Fibroblast of lung (primary cell): ENCODE measurements around the gene KLHL42. TPM values are rescaled to one million over a fixed set of nuclear protein-coding genes. Genes with fewer than 3 reads are reported as not detected.
A peak's percentile ranks its signal among the peaks of the same experiment; 100 is the strongest.

Experiments used
- DNase-seq, 2 donors: peaks; one replicate each; pipeline versions ENCODE4 v3.0.0 to v3.0.0-alpha.2; 2010; ENCODE audit warnings: low read depth in 2 of 2
- H2AFZ ChIP-seq: 2 replicates; pipeline ENCODE4 v1.5.1; 2012; ENCODE audit warnings: low read length, control low read depth, inconsistent platforms
- H3K27ac ChIP-seq: 2 replicates; pipeline ENCODE4 v1.5.1; 2011; ENCODE audit warnings: low read length, control low read depth; ENCODE audit not compliant: insufficient read depth
- H3K27me3 ChIP-seq: 2 replicates; pipeline ENCODE4 v1.5.1; 2011; ENCODE audit warnings: mild to moderate bottlenecking, low read length; ENCODE audit not compliant: control insufficient read depth, insufficient read depth
- H3K36me3 ChIP-seq: 2 replicates; pipeline ENCODE4 v1.5.1; 2011; ENCODE audit warnings: low read length; ENCODE audit not compliant: control insufficient read depth, insufficient read depth
- H3K4me1 ChIP-seq: 2 replicates; pipeline ENCODE4 v1.5.1; 2011; ENCODE audit warnings: low read length; ENCODE audit not compliant: control insufficient read depth, insufficient read depth; ENCODE audit errors: extremely low read depth
- H3K4me2 ChIP-seq: 2 replicates; pipeline ENCODE4 v1.5.1; 2011; ENCODE audit warnings: low read length, control low read depth; ENCODE audit not compliant: insufficient read depth; ENCODE audit errors: extremely low read depth
- H3K4me3 ChIP-seq, 4 experiments: fragments of 200-600 bp in 1 of 4; sonication (generic) in 1 of 4; replicated peaks in 1 of 4; 2 replicates each; pipeline ENCODE4 v1.5.1; 2011 to 2016; ENCODE audit warnings: low read length in 4 of 4, low read depth in 3 of 4, mild to moderate bottlenecking in 3 of 4, control low read depth in 2 of 4, inconsistent platforms in 1 of 4, mixed read lengths in 1 of 4; ENCODE audit not compliant: insufficient read depth in 1 of 4; ENCODE audit errors: control extremely low read depth in 1 of 4
- H3K79me2 ChIP-seq: 2 replicates; pipeline ENCODE4 v1.5.1; 2012; ENCODE audit warnings: mild to moderate bottlenecking, low read length, inconsistent platforms; ENCODE audit not compliant: control insufficient read depth, insufficient read depth
- H3K9ac ChIP-seq: 2 replicates; pipeline ENCODE4 v1.5.1; 2011; ENCODE audit warnings: mild to moderate bottlenecking, low read length, control low read depth; ENCODE audit not compliant: insufficient read depth
- H3K9me3 ChIP-seq: 2 replicates; pipeline ENCODE4 v1.5.1; 2012; ENCODE audit warnings: low read depth, low read length; ENCODE audit not compliant: control insufficient read depth, insufficient read depth
- H4K20me1 ChIP-seq: 2 replicates; pipeline ENCODE4 v1.5.1; 2011; ENCODE audit warnings: low read length; ENCODE audit not compliant: control insufficient read depth, insufficient read depth; ENCODE audit errors: extremely low read depth
- EZH2 ChIP-seq: IDR thresholded peaks from 2 replicates; pipeline ENCODE4 v1.5.1; 2012; ENCODE audit warnings: low read length, control low read depth, mild to moderate bottlenecking; ENCODE audit errors: missing control alignments
- polyA plus RNA-seq, 2 donors: library from polyadenylated mRNA; depleted of rRNA in 1 of 2; stranded (reverse) in 1 of 2; unstranded in 1 of 2; fragments of >200 nt; gene quantifications; 2 replicates each; pipeline ENCODE4 v1.2.1, GENCODE V29; 2011 to 2012; ENCODE audit warnings: missing spikeins in 1 of 2
- total RNA-seq: library from RNA; depleted of rRNA; stranded (reverse); fragments of >200 nt; gene quantifications from 2 replicates; pipeline ENCODE4 v1.2.1, GENCODE V29; 2014
- TF ChIP-seq, protein P1 (sequence below), 2 donors: IDR thresholded peaks in 1 of 2; conservative IDR thresholded peaks in 1 of 2; 1 replicate in 1 of 2; 2 replicates in 1 of 2; pipeline ENCODE4 v1.5.1; 2011 to 2012; ENCODE audit warnings: low read length in 2 of 2, control low read depth in 1 of 2, inconsistent platforms in 1 of 2, low read depth in 1 of 2, mild to moderate bottlenecking in 1 of 2

Gene KLHL42
- total and polyA plus RNA-seq, 2 donors (not counting 1 experiment from before 2014, with no cell fraction given): 16.6 to 25.3 TPM

DNA sequence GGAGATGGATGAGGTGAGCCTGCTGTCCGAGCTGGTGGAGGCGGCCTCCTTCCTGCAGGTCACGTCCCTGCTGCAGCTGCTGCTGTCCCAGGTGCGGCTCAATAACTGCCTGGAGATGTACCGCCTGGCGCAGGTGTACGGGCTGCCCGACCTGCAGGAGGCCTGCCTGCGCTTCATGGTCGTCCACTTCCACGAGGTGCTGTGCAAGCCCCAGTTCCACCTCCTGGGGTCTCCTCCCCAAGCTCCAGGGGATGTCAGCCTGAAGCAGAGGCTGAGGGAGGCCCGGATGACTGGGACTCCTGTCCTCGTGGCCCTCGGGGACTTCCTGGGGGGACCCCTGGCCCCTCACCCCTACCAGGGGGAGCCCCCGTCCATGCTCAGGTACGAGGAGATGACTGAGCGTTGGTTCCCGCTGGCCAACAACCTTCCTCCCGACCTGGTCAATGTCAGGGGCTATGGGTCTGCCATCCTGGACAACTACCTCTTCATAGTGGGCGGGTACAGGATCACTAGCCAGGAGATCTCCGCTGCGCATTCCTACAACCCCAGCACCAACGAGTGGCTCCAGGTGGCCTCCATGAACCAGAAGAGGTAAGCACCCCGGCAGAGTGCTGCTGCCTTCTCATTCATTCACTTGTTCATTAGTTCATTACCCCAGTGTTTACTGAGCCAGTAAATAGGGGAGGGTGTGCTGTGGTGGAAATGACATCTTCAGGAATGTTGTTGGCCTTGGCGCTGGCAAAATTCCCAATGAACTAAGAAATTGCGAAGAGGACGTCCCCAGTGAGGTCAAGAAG is 777 bp downstream of the KLHL42 start:
- Histone ChIP-seq H3K9ac (peak overlapping the region; percentile 83), H3K4me2 (peak overlapping the region; percentile 98), H4K20me1 (no peaks in the 10 kb centered on the region), H3K27me3 (no peaks in the 10 kb centered on the region), H3K9me3 (no peaks in the 10 kb centered on the region), H3K27ac (peak overlapping the region; percentile 77), H3K4me1 (peaks cover 2% of the 10 kb centered on the region), H3K4me3 (peak overlapping the region; percentile 72 to 86 (median 82)), H3K36me3 (no peaks in the 10 kb centered on the region), H2AFZ (peak overlapping the region; percentile 77), H3K79me2 (peaks cover 37% of the 10 kb centered on the region)
- DNase-seq: peak; percentile 68 to 69
- no peak for TF ChIP-seq EZH2
- TF ChIP-seq, protein P1, sequence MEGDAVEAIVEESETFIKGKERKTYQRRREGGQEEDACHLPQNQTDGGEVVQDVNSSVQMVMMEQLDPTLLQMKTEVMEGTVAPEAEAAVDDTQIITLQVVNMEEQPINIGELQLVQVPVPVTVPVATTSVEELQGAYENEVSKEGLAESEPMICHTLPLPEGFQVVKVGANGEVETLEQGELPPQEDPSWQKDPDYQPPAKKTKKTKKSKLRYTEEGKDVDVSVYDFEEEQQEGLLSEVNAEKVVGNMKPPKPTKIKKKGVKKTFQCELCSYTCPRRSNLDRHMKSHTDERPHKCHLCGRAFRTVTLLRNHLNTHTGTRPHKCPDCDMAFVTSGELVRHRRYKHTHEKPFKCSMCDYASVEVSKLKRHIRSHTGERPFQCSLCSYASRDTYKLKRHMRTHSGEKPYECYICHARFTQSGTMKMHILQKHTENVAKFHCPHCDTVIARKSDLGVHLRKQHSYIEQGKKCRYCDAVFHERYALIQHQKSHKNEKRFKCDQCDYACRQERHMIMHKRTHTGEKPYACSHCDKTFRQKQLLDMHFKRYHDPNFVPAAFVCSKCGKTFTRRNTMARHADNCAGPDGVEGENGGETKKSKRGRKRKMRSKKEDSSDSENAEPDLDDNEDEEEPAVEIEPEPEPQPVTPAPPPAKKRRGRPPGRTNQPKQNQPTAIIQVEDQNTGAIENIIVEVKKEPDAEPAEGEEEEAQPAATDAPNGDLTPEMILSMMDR (conservative IDR thresholded peaks at IDR 0.05 in 1 of 2, IDR thresholded peaks at IDR 0.05 in 1 of 2; ENCODE audit: low read depth in 1 of 2, low read length in 2 of 2): no peak

- TF ChIP-seq, protein P1 (conservative IDR thresholded peaks at IDR 0.05 in 1 of 2, IDR thresholded peaks at IDR 0.05 in 1 of 2; ENCODE audit: low read depth in 1 of 2, low read length in 2 of 2): no peak
- TF ChIP-seq EZH2: no peak
- Histone ChIP-seq H2AFZ (no peak overlapping the region), H3K27ac (no peak overlapping the region), H3K79me2 (peaks cover 37% of the 10 kb centered on the region), H3K9ac (no peak overlapping the region), H3K4me3 (peak overlapping the region in 3 of 4 experiments; percentile 72 to 86 (median 82)), H3K4me1 (peaks cover 2% of the 10 kb centered on the region), H3K9me3 (no peaks in the 10 kb centered on the region), H3K4me2 (peak overlapping the region; percentile 98), H3K36me3 (no peaks in the 10 kb centered on the region), H3K27me3 (no peaks in the 10 kb centered on the region), H4K20me1 (no peaks in the 10 kb centered on the region)
- peak; percentile 27 to 73 for DNase-seq
These were observed 1.6 kb downstream of the KLHL42 start for GRCh38 chr12:27781680-27782079.

- Histone ChIP-seq H3K27ac (no peak overlapping the region), H2AFZ (no peak overlapping the region), H3K9ac (no peak overlapping the region), H3K79me2 (peaks cover 43% of the 10 kb centered on the region), H4K20me1 (no peaks in the 10 kb centered on the region), H3K36me3 (no peaks in the 10 kb centered on the region), H3K27me3 (no peaks in the 10 kb centered on the region), H3K9me3 (no peaks in the 10 kb centered on the region), H3K4me1 (peaks cover 6% of the 10 kb centered on the region), H3K4me2 (peak overlapping the region; percentile 66), H3K4me3 (no peak overlapping the region)
- DNase-seq: peak in 1 of 2 donors; percentile 27
- TF ChIP-seq, protein P1 (conservative IDR thresholded peaks at IDR 0.05 in 1 of 2, IDR thresholded peaks at IDR 0.05 in 1 of 2; ENCODE audit: low read depth in 1 of 2, low read length in 2 of 2): no peak
- no peak for TF ChIP-seq EZH2
These were observed 2.4 kb downstream of the KLHL42 start for GRCh38 chr12:27782481-27782880.
